ENCODE data around the gene PKP4. TPM values are rescaled to one million over a fixed set of nuclear protein-coding genes. Genes with fewer than 3 reads are reported as not detected.

The PKP4 gene
- total RNA-seq, 1 experiment from 2014 or later = 55.2 TPM

DNA sequence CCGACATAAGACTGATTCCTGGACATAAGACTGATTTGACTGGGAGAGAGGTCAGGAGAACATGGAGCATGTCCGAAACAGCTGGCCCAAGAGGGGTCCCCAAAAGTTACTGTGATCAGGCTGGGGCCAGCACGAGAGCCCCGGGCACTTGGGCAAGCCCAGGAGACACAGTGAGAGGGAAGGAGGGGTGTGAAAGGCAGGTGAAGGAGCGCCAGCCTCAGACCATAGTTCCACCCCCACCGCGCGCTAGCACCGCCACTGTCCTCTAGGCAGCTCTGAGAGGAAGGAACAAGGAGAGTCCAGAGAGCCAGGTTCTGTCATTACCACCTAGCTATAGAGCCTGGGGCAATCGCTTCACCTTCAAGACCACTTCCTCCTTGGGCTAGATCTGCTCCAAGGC lies 260.2 kb downstream of the PKP4 start:
- Histone ChIP-seq H3K9ac (ENCODE audit: low read length) (no peak overlapping the region), H3K4me1 (ENCODE audit: control insufficient read depth in 1 of 2, insufficient read depth in 2 of 2, low read length in 2 of 2) (no peaks in the 10 kb centered on the region), H3K4me3 (replicated peaks in 1 of 2; ENCODE audit: low read depth in 1 of 2, low read length in 2 of 2) (no peak overlapping the region), H3K9me2 (ENCODE audit: insufficient read depth) (no peaks in the 10 kb centered on the region), H3K27me3 (ENCODE audit: insufficient read depth, low read length) (no peaks in the 10 kb centered on the region), H3K36me3 (ENCODE audit: control insufficient read depth in 1 of 2, insufficient read depth in 2 of 2, low read length in 2 of 2) (no peaks in the 10 kb centered on the region), H3K79me2 (ENCODE audit: insufficient read depth, low read length) (no peaks in the 10 kb centered on the region), H2AFZ (ENCODE audit: low read depth, low read length, poor library complexity, severe bottlenecking) (no peak overlapping the region), H4K20me1 (ENCODE audit: insufficient read depth) (no peaks in the 10 kb centered on the region), H3K9me3 (ENCODE audit: control insufficient read depth in 1 of 2, insufficient read depth in 1 of 2, low read depth in 1 of 2, low read length in 2 of 2) (no peaks in the 10 kb centered on the region), H3K27ac (ENCODE audit: low read depth, low read length) (no peak overlapping the region), H3K4me2 (ENCODE audit: low read length) (no peak overlapping the region)
- no peak for DNase-seq (ENCODE audit: low read depth, low spot score)
- intact Hi-C loops (cut with micrococcal nuclease) = no loop called here
- no TSS peak for BruUV-seq (replicated peaks)
- ChIA-PET RAD21 (ENCODE audit: low non-redundant PET in 1 of 2, low total read pairs in 2 of 2, uncharacterized antibody in 2 of 2, unreplicated experiment in 2 of 2) (no interaction called here), CTCF (no interaction called here), POLR2A (no interaction called here)
- TF ChIP-seq MAX (IDR thresholded peaks at IDR 0.05) (no peak), ZNF274 (IDR thresholded peaks at IDR 0.05; ENCODE audit: low read depth, low read length) (no peak), POLR2AphosphoS5 (IDR thresholded peaks at IDR 0.05; ENCODE audit: low read depth, low read length) (no peak), EZH2 (IDR thresholded peaks at IDR 0.05) (no peak), SIN3A (IDR thresholded peaks at IDR 0.05; ENCODE audit: low read depth) (no peak), ZFX (IDR thresholded peaks at IDR 0.05) (no peak), EGR1 (IDR thresholded peaks at IDR 0.05; ENCODE audit: low read depth) (no peak), EZH2phosphoT487 (IDR thresholded peaks at IDR 0.05; ENCODE audit: borderline replicate concordance) (no peak), SRF (IDR thresholded peaks at IDR 0.05; ENCODE audit: low read depth) (no peak), JUND (IDR thresholded peaks at IDR 0.05) (no peak), POLR2A (IDR thresholded peaks at IDR 0.05; ENCODE audit: borderline replicate concordance, extremely low read depth, insufficient read depth, insufficient read length) (no peak), RAD21 (IDR thresholded peaks at IDR 0.05; ENCODE audit: low read depth) (no peak), YY1 (IDR thresholded peaks at IDR 0.05; ENCODE audit: extremely low read depth, insufficient replicate concordance, low read depth, low read length) (no peak), ELF1 (IDR thresholded peaks at IDR 0.05; ENCODE audit: borderline replicate concordance, low read depth) (no peak)
- TF ChIP-seq, protein P1, sequence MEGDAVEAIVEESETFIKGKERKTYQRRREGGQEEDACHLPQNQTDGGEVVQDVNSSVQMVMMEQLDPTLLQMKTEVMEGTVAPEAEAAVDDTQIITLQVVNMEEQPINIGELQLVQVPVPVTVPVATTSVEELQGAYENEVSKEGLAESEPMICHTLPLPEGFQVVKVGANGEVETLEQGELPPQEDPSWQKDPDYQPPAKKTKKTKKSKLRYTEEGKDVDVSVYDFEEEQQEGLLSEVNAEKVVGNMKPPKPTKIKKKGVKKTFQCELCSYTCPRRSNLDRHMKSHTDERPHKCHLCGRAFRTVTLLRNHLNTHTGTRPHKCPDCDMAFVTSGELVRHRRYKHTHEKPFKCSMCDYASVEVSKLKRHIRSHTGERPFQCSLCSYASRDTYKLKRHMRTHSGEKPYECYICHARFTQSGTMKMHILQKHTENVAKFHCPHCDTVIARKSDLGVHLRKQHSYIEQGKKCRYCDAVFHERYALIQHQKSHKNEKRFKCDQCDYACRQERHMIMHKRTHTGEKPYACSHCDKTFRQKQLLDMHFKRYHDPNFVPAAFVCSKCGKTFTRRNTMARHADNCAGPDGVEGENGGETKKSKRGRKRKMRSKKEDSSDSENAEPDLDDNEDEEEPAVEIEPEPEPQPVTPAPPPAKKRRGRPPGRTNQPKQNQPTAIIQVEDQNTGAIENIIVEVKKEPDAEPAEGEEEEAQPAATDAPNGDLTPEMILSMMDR (IDR thresholded peaks at IDR 0.05 in 2 of 3, conservative IDR thresholded peaks at IDR 0.05 in 1 of 3; ENCODE audit: borderline replicate concordance in 1 of 3, insufficient read depth in 1 of 3, low read depth in 2 of 3, low read length in 2 of 3) = no peak
- TF ChIP-seq, protein P2, sequence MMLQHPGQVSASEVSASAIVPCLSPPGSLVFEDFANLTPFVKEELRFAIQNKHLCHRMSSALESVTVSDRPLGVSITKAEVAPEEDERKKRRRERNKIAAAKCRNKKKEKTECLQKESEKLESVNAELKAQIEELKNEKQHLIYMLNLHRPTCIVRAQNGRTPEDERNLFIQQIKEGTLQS (IDR thresholded peaks at IDR 0.05) = no peak
- no peak for ATAC-seq

Data from HCT116 (cell line).